ENCODE results near the gene ABRACL. TPM values are rescaled to one million over a fixed set of nuclear protein-coding genes. Genes with fewer than 3 reads are reported as not detected.
A peak's percentile ranks its signal among the peaks of the same experiment; 100 is the strongest.
"Not testable (repeated sequence)": the region's sequence is repeated elsewhere in the genome, so short reads cannot be mapped to it uniquely, and the experiment has no call there.

ABRACL gene
- polyA plus RNA-seq, 4 donors, result 106 to 227 (median 147) TPM

- no peaks in the 10 kb centered on the region for H3K9me3 ChIP-seq (ENCODE audit: control insufficient read depth in 2 of 2, insufficient read depth in 1 of 2, low read depth in 1 of 2, low read length in 1 of 2)
- peak; percentile 90 to 95 for DNase-seq
- no peaks in the 10 kb centered on the region for H3K27me3 ChIP-seq (ENCODE audit: control insufficient read depth in 3 of 3, insufficient read depth in 3 of 3, low read length in 3 of 3)
- H3K4me1 ChIP-seq (ENCODE audit: control insufficient read depth in 3 of 3, insufficient read depth in 2 of 3, low read depth in 1 of 3, low read length in 2 of 3), result peaks cover 9 to 18% (median 10%) of the 10 kb centered on the region in 3 donors
- no peaks in the 10 kb centered on the region for H3K36me3 ChIP-seq (ENCODE audit: control insufficient read depth in 3 of 3, insufficient read depth in 2 of 3, low read depth in 1 of 3, low read length in 3 of 3)
- peak within 1 kb of the TSS; percentile 81 to 98 (median 97) for H3K4me3 ChIP-seq (ENCODE audit: low read depth in 1 of 3, low read length in 3 of 3)
- WGBS, 3 donors, result 0 to 1% (median 0%) methylated on average over 61 to 105 of the region's 105 CpGs
- H3K27ac ChIP-seq (ENCODE audit: low read depth in 1 of 3, low read length in 2 of 3), result peak within 1 kb of the TSS; percentile 86 to 97 (median 90)
- no peak for FAIRE-seq
Measured at GRCh38 chr6:138987643-138988468, 40.7 kb upstream of the ABRACL start, which contains the start of gene REPS1. Gene REPS1, minus strand, starts transcription at chr6:138988253. Its CDS starts 571 bp downstream, at chr6:138987682.

DNA sequence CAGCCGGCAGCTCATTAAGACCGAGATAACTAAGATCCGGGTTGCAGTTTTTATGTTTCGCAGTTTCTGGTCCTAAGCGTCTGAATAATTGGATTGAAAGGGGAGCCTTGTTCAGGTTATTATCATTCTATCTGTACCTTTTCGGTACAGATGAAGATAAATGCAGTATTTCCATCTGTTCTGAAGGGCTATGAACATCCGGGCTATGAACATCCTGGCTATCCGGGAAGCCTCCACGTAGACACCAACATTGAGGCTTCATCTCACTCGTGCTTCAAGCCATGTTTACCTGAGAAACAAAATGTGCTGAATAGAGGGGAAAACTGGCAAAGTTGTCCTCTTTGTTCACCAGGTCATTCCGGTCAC, 40.1 kb upstream of the ABRACL start:
- H3K27me3 ChIP-seq (ENCODE audit: control insufficient read depth in 3 of 3, insufficient read depth in 3 of 3, low read length in 3 of 3), result no peaks in the 10 kb centered on the region
- WGBS, 3 donors, result 2 to 8% (median 4%) methylated on average over 11 of the region's 11 CpGs
- no peaks in the 10 kb centered on the region for H3K36me3 ChIP-seq (ENCODE audit: control insufficient read depth in 3 of 3, insufficient read depth in 2 of 3, low read depth in 1 of 3, low read length in 3 of 3)
- H3K4me3 ChIP-seq (ENCODE audit: low read depth in 1 of 3, low read length in 3 of 3), result peak overlapping the region; percentile 81 to 98 (median 97)
- FAIRE-seq (no peak), DNase-seq (no peak)
- peak overlapping the region in 1 of 3 donors; percentile 13 for H3K27ac ChIP-seq (ENCODE audit: low read depth in 1 of 3, low read length in 2 of 3)
- peaks cover 10 to 18% (median 11%) of the 10 kb centered on the region in 3 donors for H3K4me1 ChIP-seq (ENCODE audit: control insufficient read depth in 3 of 3, insufficient read depth in 2 of 3, low read depth in 1 of 3, low read length in 2 of 3)
- H3K9me3 ChIP-seq (ENCODE audit: control insufficient read depth in 2 of 2, insufficient read depth in 1 of 2, low read depth in 1 of 2, low read length in 1 of 2), result no peaks in the 10 kb centered on the region

GRCh38 chr6:138989098-138989983, 39.2 kb upstream of the ABRACL start:
- Histone ChIP-seq H3K4me1 (ENCODE audit: control insufficient read depth in 3 of 3, insufficient read depth in 2 of 3, low read depth in 1 of 3, low read length in 2 of 3) (peaks cover 13 to 20% (median 18%) of the 10 kb centered on the region in 3 donors), H3K27ac (ENCODE audit: low read depth in 1 of 3, low read length in 2 of 3) (no peak overlapping the region), H3K36me3 (ENCODE audit: control insufficient read depth in 3 of 3, insufficient read depth in 2 of 3, low read depth in 1 of 3, low read length in 3 of 3) (no peaks in the 10 kb centered on the region), H3K9me3 (ENCODE audit: control insufficient read depth in 2 of 2, insufficient read depth in 1 of 2, low read depth in 1 of 2, low read length in 1 of 2) (no peaks in the 10 kb centered on the region), H3K27me3 (ENCODE audit: control insufficient read depth in 3 of 3, insufficient read depth in 3 of 3, low read length in 3 of 3) (no peaks in the 10 kb centered on the region), H3K4me3 (ENCODE audit: low read depth in 1 of 3, low read length in 3 of 3) (no peak overlapping the region)
- FAIRE-seq (no peak), DNase-seq (peak in 1 of 2 donors; percentile 17)
- 83 to 90% (median 85%) methylated on average over 5 of the region's 5 CpGs for WGBS, 3 donors

GRCh38 chr6:138991206-138991605, 37.3 kb upstream of the ABRACL start:
- H3K4me1 ChIP-seq (ENCODE audit: control insufficient read depth in 3 of 3, insufficient read depth in 2 of 3, low read depth in 1 of 3, low read length in 2 of 3), result peaks cover 5 to 22% (median 7%) of the 10 kb centered on the region in 3 donors
- WGBS, 3 donors, result 85 to 98% (median 87%) methylated on average over 5 of the region's 5 CpGs
- H3K27ac ChIP-seq (ENCODE audit: low read depth in 1 of 3, low read length in 2 of 3), result no peak overlapping the region
- DNase-seq, result no peak
- no peak for FAIRE-seq
- no peaks in the 10 kb centered on the region for H3K27me3 ChIP-seq (ENCODE audit: control insufficient read depth in 3 of 3, insufficient read depth in 3 of 3, low read length in 3 of 3)
- H3K4me3 ChIP-seq (ENCODE audit: low read depth in 1 of 3, low read length in 3 of 3), result no peak overlapping the region
- H3K9me3 ChIP-seq (ENCODE audit: control insufficient read depth in 2 of 2, insufficient read depth in 1 of 2, low read depth in 1 of 2, low read length in 1 of 2), result no peaks in the 10 kb centered on the region
- H3K36me3 ChIP-seq (ENCODE audit: control insufficient read depth in 3 of 3, insufficient read depth in 2 of 3, low read depth in 1 of 3, low read length in 3 of 3), result no peaks in the 10 kb centered on the region

DNA sequence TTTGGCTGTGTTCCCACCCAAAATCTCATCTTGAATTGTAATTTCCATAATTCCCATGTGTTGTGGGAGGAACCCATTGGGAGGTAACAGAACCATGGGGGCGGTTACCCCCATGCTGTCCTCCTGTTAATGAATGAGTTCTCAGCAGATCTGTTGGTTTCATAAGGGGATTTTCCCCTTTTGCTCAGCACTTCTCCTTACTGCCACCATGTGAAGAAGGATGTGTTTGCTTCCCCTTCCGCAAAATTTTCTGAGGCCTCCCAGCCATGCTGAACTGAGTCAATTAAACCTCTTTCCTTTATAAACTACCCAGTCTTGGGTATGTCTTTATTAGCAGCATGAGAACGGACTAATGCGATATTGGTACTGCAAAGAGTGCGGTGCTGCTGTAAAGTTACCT, 35.6 kb upstream of the ABRACL start:
- 88 to 96% (median 95%) methylated on average over 5 of the region's 5 CpGs for WGBS, 3 donors
- not testable (repeated sequence) for H3K27ac ChIP-seq (ENCODE audit: low read depth in 1 of 3, low read length in 2 of 3); FAIRE-seq

DNA sequence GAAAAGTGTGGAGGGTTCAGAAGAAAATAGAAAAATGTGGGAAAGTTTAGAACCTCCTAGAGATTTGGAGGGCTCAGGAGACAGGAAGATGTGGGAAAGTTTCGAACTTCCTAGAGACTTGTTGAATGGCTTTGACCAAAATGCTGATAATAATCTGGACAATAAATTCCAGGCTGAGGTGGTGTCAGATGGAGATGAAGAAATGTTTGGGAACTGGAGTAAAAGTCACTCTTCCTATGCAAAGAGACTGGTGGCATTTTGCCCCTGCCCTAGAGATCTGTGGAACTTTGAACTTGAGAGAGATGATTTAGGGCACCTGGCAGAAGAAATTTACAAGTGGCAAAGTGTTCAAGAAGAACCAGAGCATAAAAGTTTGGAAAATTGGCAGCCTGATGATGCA, 35.1 kb upstream of the ABRACL start:
- 24 to 73% (median 61%) methylated on average over 1 of the region's 1 CpG for WGBS, 3 donors
- H3K4me1 ChIP-seq (ENCODE audit: control insufficient read depth in 3 of 3, insufficient read depth in 2 of 3, low read depth in 1 of 3, low read length in 2 of 3), result peaks cover 0 to 21% (median 6%) of the 10 kb centered on the region in 3 donors
- H3K36me3 ChIP-seq (ENCODE audit: control insufficient read depth in 3 of 3, insufficient read depth in 2 of 3, low read depth in 1 of 3, low read length in 3 of 3); H3K27me3 ChIP-seq (ENCODE audit: control insufficient read depth in 3 of 3, insufficient read depth in 3 of 3, low read length in 3 of 3); FAIRE-seq; H3K27ac ChIP-seq (ENCODE audit: low read depth in 1 of 3, low read length in 2 of 3); H3K4me3 ChIP-seq (ENCODE audit: low read depth in 1 of 3, low read length in 3 of 3); H3K9me3 ChIP-seq (ENCODE audit: control insufficient read depth in 2 of 2, insufficient read depth in 1 of 2, low read depth in 1 of 2, low read length in 1 of 2): not testable (repeated sequence)
- peak in 1 of 2 donors; percentile 49 for DNase-seq

More for the DNA sequence above, 35.6 kb upstream of the ABRACL start:
- peaks cover 0 to 22% (median 6%) of the 10 kb centered on the region in 3 donors for H3K4me1 ChIP-seq (ENCODE audit: control insufficient read depth in 3 of 3, insufficient read depth in 2 of 3, low read depth in 1 of 3, low read length in 2 of 3)
- not testable (repeated sequence) for H3K4me3 ChIP-seq (ENCODE audit: low read depth in 1 of 3, low read length in 3 of 3); H3K9me3 ChIP-seq (ENCODE audit: control insufficient read depth in 2 of 2, insufficient read depth in 1 of 2, low read depth in 1 of 2, low read length in 1 of 2); DNase-seq; H3K27me3 ChIP-seq (ENCODE audit: control insufficient read depth in 3 of 3, insufficient read depth in 3 of 3, low read length in 3 of 3); H3K36me3 ChIP-seq (ENCODE audit: control insufficient read depth in 3 of 3, insufficient read depth in 2 of 3, low read depth in 1 of 3, low read length in 3 of 3)

- no peak for FAIRE-seq
- no peak overlapping the region for H3K27ac ChIP-seq (ENCODE audit: low read depth in 1 of 3, low read length in 2 of 3)
- no peaks in the 10 kb centered on the region for H3K36me3 ChIP-seq (ENCODE audit: control insufficient read depth in 3 of 3, insufficient read depth in 2 of 3, low read depth in 1 of 3, low read length in 3 of 3)
- DNase-seq, result no peak
- H3K9me3 ChIP-seq (ENCODE audit: control insufficient read depth in 2 of 2, insufficient read depth in 1 of 2, low read depth in 1 of 2, low read length in 1 of 2), result no peaks in the 10 kb centered on the region
- H3K27me3 ChIP-seq (ENCODE audit: control insufficient read depth in 3 of 3, insufficient read depth in 3 of 3, low read length in 3 of 3), result no peaks in the 10 kb centered on the region
- WGBS, 3 donors, result 71 to 82% (median 72%) methylated on average over 3 of the region's 3 CpGs
- no peak overlapping the region for H3K4me3 ChIP-seq (ENCODE audit: low read depth in 1 of 3, low read length in 3 of 3)
- peaks cover 0 to 17% (median 6%) of the 10 kb centered on the region in 3 donors for H3K4me1 ChIP-seq (ENCODE audit: control insufficient read depth in 3 of 3, insufficient read depth in 2 of 3, low read depth in 1 of 3, low read length in 2 of 3)
Measured at GRCh38 chr6:138996524-138996923, 32.0 kb upstream of the ABRACL start.

GRCh38 chr6:138997136-138997535, 31.4 kb upstream of the ABRACL start:
- no peak overlapping the region for H3K27ac ChIP-seq (ENCODE audit: low read depth in 1 of 3, low read length in 2 of 3)
- no peaks in the 10 kb centered on the region for H3K27me3 ChIP-seq (ENCODE audit: control insufficient read depth in 3 of 3, insufficient read depth in 3 of 3, low read length in 3 of 3)
- no peaks in the 10 kb centered on the region for H3K36me3 ChIP-seq (ENCODE audit: control insufficient read depth in 3 of 3, insufficient read depth in 2 of 3, low read depth in 1 of 3, low read length in 3 of 3)
- no peak for DNase-seq
- no peak overlapping the region for H3K4me3 ChIP-seq (ENCODE audit: low read depth in 1 of 3, low read length in 3 of 3)
- WGBS, 3 donors, result 93 to 97% (median 95%) methylated on average over 5 of the region's 5 CpGs
- H3K4me1 ChIP-seq (ENCODE audit: control insufficient read depth in 3 of 3, insufficient read depth in 2 of 3, low read depth in 1 of 3, low read length in 2 of 3), result peaks cover 0 to 17% (median 6%) of the 10 kb centered on the region in 3 donors
- H3K9me3 ChIP-seq (ENCODE audit: control insufficient read depth in 2 of 2, insufficient read depth in 1 of 2, low read depth in 1 of 2, low read length in 1 of 2), result no peaks in the 10 kb centered on the region
- no peak for FAIRE-seq

All from small intestine (tissue), 7 donors.